Measurements from ENCODE around the gene NAB1. TPM values are rescaled to one million over a fixed set of nuclear protein-coding genes. Genes with fewer than 3 reads are reported as not detected.

The NAB1 gene
- total and polyA plus RNA-seq, 2 donors (not counting 3 experiments of a cell fraction or from before 2014, with no cell fraction given) = 7.5 to 36.1 TPM

- Histone ChIP-seq H3K79me2 (ENCODE audit: control insufficient read depth, insufficient read depth, low read length) (no peaks in the 10 kb centered on the region), H3K27me3 (ENCODE audit: control insufficient read depth in 2 of 2, insufficient read depth in 2 of 2, low read length in 2 of 2) (no peaks in the 10 kb centered on the region), H4K20me1 (replicated peaks; ENCODE audit: control insufficient read depth, extremely low read depth, insufficient read depth, low read length) (no peaks in the 10 kb centered on the region), H3K4me1 (ENCODE audit: control insufficient read depth, extremely low read depth, insufficient read depth, low read length) (peaks cover 26% of the 10 kb centered on the region), H3K36me3 (ENCODE audit: control insufficient read depth in 2 of 2, extremely low read depth in 1 of 2, insufficient read depth in 2 of 2, low read length in 2 of 2) (no peaks in the 10 kb centered on the region), H3K4me3 (replicated peaks in 1 of 3; ENCODE audit: insufficient read depth in 1 of 3, low read depth in 1 of 3, low read length in 3 of 3) (no peak overlapping the region), H3K9me1 (replicated peaks; ENCODE audit: control insufficient read depth, extremely low read depth, insufficient read depth, low read length) (no peaks in the 10 kb centered on the region), H3K4me2 (ENCODE audit: insufficient read depth, low read length) (no peak overlapping the region), H3K9me3 (replicated peaks; ENCODE audit: control insufficient read depth, insufficient read depth, low read length) (no peaks in the 10 kb centered on the region), H2AFZ (ENCODE audit: low read depth, low read length) (no peak overlapping the region), H3K27ac (ENCODE audit: insufficient read depth, low read depth, low read length) (peak overlapping the region; percentile 89), H3K9ac (replicated peaks; ENCODE audit: extremely low read depth, insufficient read depth, low read length) (no peak overlapping the region)
- peak; percentile 15 for FAIRE-seq
- POLR2A ChIA-PET = no interaction called here
- dilution Hi-C loops (cut with MboI; ENCODE audit: extremely low pct_ligation_motif_present, low sequenced_read_pairs) (no loop called here), intact Hi-C loops (cut with micrococcal nuclease) (no loop called here)
- BruUV-seq (replicated peaks) = no TSS peak
- CTCF ChIA-PET = no interaction called here
- TF ChIP-seq MYC (IDR thresholded peaks at IDR 0.05; ENCODE audit: low read depth, low read length) (no peak), POLR2A (IDR thresholded peaks at IDR 0.05; ENCODE audit: low read depth, low read length) (no peak), JUN (IDR thresholded peaks at IDR 0.05; ENCODE audit: borderline replicate concordance, insufficient read depth, insufficient read length, low read depth) (no peak), FOS (IDR thresholded peaks at IDR 0.05; ENCODE audit: borderline replicate concordance, insufficient read depth, low read length) (peak; percentile 24)
- DNase-seq (ENCODE audit: low read depth, low spot score) = peak; percentile 36
Measured at GRCh38 chr2:190717306-190717705, 68.4 kb downstream of the NAB1 start.

- FAIRE-seq (no peak), DNase-seq (ENCODE audit: low read depth, low spot score) (peak; percentile 53)
- no peaks in the 10 kb centered on the region for H3K9me1 ChIP-seq (replicated peaks; ENCODE audit: control insufficient read depth, extremely low read depth, insufficient read depth, low read length)
- ChIA-PET CTCF (interaction anchor here (1.2 to 1.6 kb wide), 2 partner anchors 26 to 29 kb away, joined by 3 to 4 read pairs; no protein-coding TSS in a partner anchor), POLR2A (no interaction called here)
- no peak overlapping the region for H3K9ac ChIP-seq (replicated peaks; ENCODE audit: extremely low read depth, insufficient read depth, low read length)
- H4K20me1 ChIP-seq (replicated peaks; ENCODE audit: control insufficient read depth, extremely low read depth, insufficient read depth, low read length) = no peaks in the 10 kb centered on the region
- H3K9me3 ChIP-seq (replicated peaks; ENCODE audit: control insufficient read depth, insufficient read depth, low read length) = no peaks in the 10 kb centered on the region
- H3K4me3 ChIP-seq (replicated peaks in 1 of 3; ENCODE audit: insufficient read depth in 1 of 3, low read depth in 1 of 3, low read length in 3 of 3) = no peak overlapping the region
- TSS peak; percentile 25 for BruUV-seq (replicated peaks)
- no peak overlapping the region for H2AFZ ChIP-seq (ENCODE audit: low read depth, low read length)
- peak overlapping the region; percentile 89 for H3K27ac ChIP-seq (ENCODE audit: insufficient read depth, low read depth, low read length)
- intact Hi-C loops (cut with micrococcal nuclease) = loop anchor here (2.0 kb wide), 2 partner anchors 29 to 69 kb away; partner anchors contain the start of gene NAB1
- dilution Hi-C loops (cut with MboI; ENCODE audit: extremely low pct_ligation_motif_present, low sequenced_read_pairs) = no loop called here
- no peaks in the 10 kb centered on the region for H3K27me3 ChIP-seq (ENCODE audit: control insufficient read depth in 2 of 2, insufficient read depth in 2 of 2, low read length in 2 of 2)
- H3K4me2 ChIP-seq (ENCODE audit: insufficient read depth, low read length) = peak overlapping the region; percentile 2
- no peaks in the 10 kb centered on the region for H3K79me2 ChIP-seq (ENCODE audit: control insufficient read depth, insufficient read depth, low read length)
- H3K36me3 ChIP-seq (ENCODE audit: control insufficient read depth in 2 of 2, extremely low read depth in 1 of 2, insufficient read depth in 2 of 2, low read length in 2 of 2) = no peaks in the 10 kb centered on the region
- H3K4me1 ChIP-seq (ENCODE audit: control insufficient read depth, extremely low read depth, insufficient read depth, low read length) = peaks cover 34% of the 10 kb centered on the region
- TF ChIP-seq JUN (IDR thresholded peaks at IDR 0.05; ENCODE audit: borderline replicate concordance, insufficient read depth, insufficient read length, low read depth) (no peak), FOS (IDR thresholded peaks at IDR 0.05; ENCODE audit: borderline replicate concordance, insufficient read depth, low read length) (no peak), MYC (IDR thresholded peaks at IDR 0.05; ENCODE audit: low read depth, low read length) (no peak), EZH2 (IDR thresholded peaks at IDR 0.05; ENCODE audit: borderline replicate concordance, low read depth, low read length, severe bottlenecking) (no peak), POLR2A (IDR thresholded peaks at IDR 0.05; ENCODE audit: low read depth, low read length) (no peak), GATA2 (IDR thresholded peaks at IDR 0.05; ENCODE audit: insufficient read depth, insufficient read length, low read depth, low read length) (no peak), POLR2AphosphoS5 (IDR thresholded peaks at IDR 0.05; ENCODE audit: insufficient read depth, low read depth, low read length) (no peak), CTCF (IDR thresholded peaks at IDR 0.05; ENCODE audit: extremely low read depth in 1 of 2, insufficient read depth in 1 of 2, low read depth in 1 of 2, low read length in 2 of 2) (no peak), MAX (IDR thresholded peaks at IDR 0.05; ENCODE audit: insufficient read depth, insufficient read length) (no peak)
Measured at GRCh38 chr2:190717764-190718651, 69.1 kb downstream of the NAB1 start.

Data from endothelial cell of umbilical vein (primary cell).